Measurements from ENCODE around the gene FAM13A.

FAM13A gene

GRCh38 chr4:88939697-88940096 lies 117.3 kb downstream of the FAM13A start:
- Histone ChIP-seq H3K9me2 (replicated peaks; ENCODE audit: control insufficient read depth, low read length) (no peaks in the 10 kb centered on the region), H3K9me3 (ENCODE audit: control insufficient read depth, insufficient read depth, low read length) (no peaks in the 10 kb centered on the region), H3K36me3 (ENCODE audit: control insufficient read depth, low read length) (no peaks in the 10 kb centered on the region), H3K4me3 (ENCODE audit: low read length) (no peak overlapping the region), H3K27me3 (ENCODE audit: control insufficient read depth, low read length) (no peaks in the 10 kb centered on the region), H3K79me2 (ENCODE audit: control insufficient read depth, low read length) (no peaks in the 10 kb centered on the region), H4K20me1 (ENCODE audit: control insufficient read depth, insufficient read depth, low read depth, low read length) (no peaks in the 10 kb centered on the region), H3F3A (ENCODE audit: control insufficient read depth, insufficient read depth) (no peaks in the 10 kb centered on the region), H3K4me2 (ENCODE audit: low read length) (no peak overlapping the region), H3K27ac (ENCODE audit: low read depth, low read length) (no peak overlapping the region), H3K4me1 (ENCODE audit: control insufficient read depth, low read length) (no peaks in the 10 kb centered on the region)
- TF ChIP-seq CTCF (IDR thresholded peaks at IDR 0.05; ENCODE audit: low read depth, low read length, poor library complexity, severe bottlenecking) (no peak), EZH2phosphoT487 (IDR thresholded peaks at IDR 0.05; ENCODE audit: borderline replicate concordance, low read length) (no peak)

GRCh38 chr4:88938138-88938537 lies 118.8 kb downstream of the FAM13A start:
- Histone ChIP-seq H3K4me1 (ENCODE audit: control insufficient read depth, low read length) (no peaks in the 10 kb centered on the region), H3K27ac (ENCODE audit: low read depth, low read length) (no peak overlapping the region), H3K79me2 (ENCODE audit: control insufficient read depth, low read length) (no peaks in the 10 kb centered on the region), H3K9me3 (ENCODE audit: control insufficient read depth, insufficient read depth, low read length) (no peaks in the 10 kb centered on the region), H3K27me3 (ENCODE audit: control insufficient read depth, low read length) (no peaks in the 10 kb centered on the region), H4K20me1 (ENCODE audit: control insufficient read depth, insufficient read depth, low read depth, low read length) (no peaks in the 10 kb centered on the region), H3K9me2 (replicated peaks; ENCODE audit: control insufficient read depth, low read length) (no peaks in the 10 kb centered on the region), H3K4me2 (ENCODE audit: low read length) (no peak overlapping the region), H3K36me3 (ENCODE audit: control insufficient read depth, low read length) (no peaks in the 10 kb centered on the region), H3F3A (ENCODE audit: control insufficient read depth, insufficient read depth) (no peaks in the 10 kb centered on the region), H3K4me3 (ENCODE audit: low read length) (no peak overlapping the region)
- no peak for TF ChIP-seq CTCF (IDR thresholded peaks at IDR 0.05; ENCODE audit: low read depth, low read length, poor library complexity, severe bottlenecking)
- TF ChIP-seq EZH2phosphoT487 (IDR thresholded peaks at IDR 0.05; ENCODE audit: borderline replicate concordance, low read length) = no peak

- TF ChIP-seq EZH2phosphoT487 (IDR thresholded peaks at IDR 0.05; ENCODE audit: borderline replicate concordance, low read length) (no peak), CTCF (IDR thresholded peaks at IDR 0.05; ENCODE audit: low read depth, low read length, poor library complexity, severe bottlenecking) (no peak)
These were observed 119.9 kb downstream of the FAM13A start for GRCh38 chr4:88937081-88937480.

More at GRCh38 chr4:88937081-88937480, 119.9 kb downstream of the FAM13A start:
- Histone ChIP-seq H3K4me3 (ENCODE audit: low read length) (no peak overlapping the region), H3K36me3 (ENCODE audit: control insufficient read depth, low read length) (no peaks in the 10 kb centered on the region), H3K9me2 (replicated peaks; ENCODE audit: control insufficient read depth, low read length) (no peaks in the 10 kb centered on the region), H3K79me2 (ENCODE audit: control insufficient read depth, low read length) (no peaks in the 10 kb centered on the region), H3K27me3 (ENCODE audit: control insufficient read depth, low read length) (no peaks in the 10 kb centered on the region), H3F3A (ENCODE audit: control insufficient read depth, insufficient read depth) (no peaks in the 10 kb centered on the region), H3K4me1 (ENCODE audit: control insufficient read depth, low read length) (no peaks in the 10 kb centered on the region), H3K27ac (ENCODE audit: low read depth, low read length) (no peak overlapping the region), H4K20me1 (ENCODE audit: control insufficient read depth, insufficient read depth, low read depth, low read length) (no peaks in the 10 kb centered on the region), H3K4me2 (ENCODE audit: low read length) (no peak overlapping the region), H3K9me3 (ENCODE audit: control insufficient read depth, insufficient read depth, low read length) (no peaks in the 10 kb centered on the region)

Measured in DOHH2 (cell line).